Hematopoietic multipotent progenitor cell treated with erythropoietin and hydrocortisone succinate and interleukin-3 and kit ligand, for 4 days (in vitro differentiated cells): ENCODE results near the gene BRD9.
"Not testable (repeated sequence)": the region's sequence is repeated elsewhere in the genome, so short reads cannot be mapped to it uniquely, and the experiment has no call there.

Experiments used
- DNase-seq: peaks from one replicate; pipeline ENCODE4 v3.0.0-alpha.2; 2015

Gene BRD9

GRCh38 chr5:922436-923280 lies 30.1 kb upstream of the BRD9 start:
- no peak for DNase-seq

GRCh38 chr5:921456-922435 lies 29.1 kb upstream of the BRD9 start:
- no peak for DNase-seq

DNA sequence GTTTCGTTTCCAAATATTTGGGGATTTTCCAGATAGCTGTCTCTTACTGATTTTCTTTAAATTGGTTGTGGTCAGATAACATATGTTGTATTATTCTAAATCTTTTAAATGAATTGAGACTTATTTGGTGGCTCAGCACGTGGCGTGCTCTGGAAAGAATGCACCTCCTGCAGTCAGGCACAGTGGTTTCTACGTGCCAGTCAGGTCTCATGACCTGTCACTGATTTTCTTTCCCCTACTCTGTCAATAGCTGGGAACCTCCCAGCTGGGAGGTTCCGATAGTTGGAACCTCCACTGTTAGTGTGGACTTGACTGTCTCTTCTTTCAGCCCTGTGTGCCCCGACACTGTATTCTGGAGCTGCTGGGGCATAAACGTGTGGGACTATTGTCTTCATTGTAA lies 27.7 kb upstream of the BRD9 start:
- DNase-seq: no peak

- no peak for DNase-seq
Measured at GRCh38 chr5:919356-920000, 26.9 kb upstream of the BRD9 start.

DNA sequence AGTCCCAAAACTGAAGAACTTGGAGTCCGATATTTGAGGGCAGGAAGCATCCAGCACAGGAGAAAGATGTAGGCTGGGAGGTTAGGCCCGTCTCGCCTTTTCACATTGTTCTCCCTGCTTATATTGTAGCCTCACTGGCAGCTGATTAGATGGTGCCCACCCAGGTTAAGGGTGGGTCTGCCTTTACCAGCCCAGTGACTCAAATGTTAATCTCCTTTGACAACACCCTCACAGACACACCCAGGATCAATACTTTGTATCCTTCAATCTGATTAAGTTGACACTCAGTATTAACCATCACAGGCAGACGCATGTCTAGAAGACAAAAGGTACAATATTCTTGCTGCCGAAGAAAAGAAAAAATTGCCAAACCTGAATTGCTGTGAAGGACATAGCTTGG lies 26.1 kb upstream of the BRD9 start:
- not testable (repeated sequence) for DNase-seq

- DNase-seq: no peak
Measured at GRCh38 chr5:916441-917293, 24.1 kb upstream of the BRD9 start.

DNA sequence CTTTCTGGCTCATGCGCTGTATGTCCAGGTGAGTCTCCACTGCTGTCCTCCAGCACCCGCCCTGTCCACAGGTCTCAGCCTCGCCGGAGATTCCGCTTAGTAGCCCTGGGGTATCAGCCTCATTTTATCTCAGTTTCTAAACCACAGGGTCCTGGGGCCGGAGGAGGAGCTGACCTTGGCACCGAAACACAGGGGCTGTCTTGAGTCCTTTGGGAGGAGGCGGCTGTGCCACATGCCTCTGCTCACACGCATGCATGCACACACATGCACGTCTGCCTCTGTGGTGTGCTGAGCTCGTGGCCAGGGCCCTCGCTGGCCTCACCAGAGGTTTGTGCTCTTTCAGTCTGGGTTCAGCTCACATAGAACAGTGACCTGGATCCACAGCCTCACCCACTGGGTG lies 23.3 kb upstream of the BRD9 start:
- no peak for DNase-seq

GRCh38 chr5:915346-915745 lies 22.7 kb upstream of the BRD9 start:
- DNase-seq: not testable (repeated sequence)

GRCh38 chr5:914612-915011 lies 22.0 kb upstream of the BRD9 start:
- no peak for DNase-seq

DNA sequence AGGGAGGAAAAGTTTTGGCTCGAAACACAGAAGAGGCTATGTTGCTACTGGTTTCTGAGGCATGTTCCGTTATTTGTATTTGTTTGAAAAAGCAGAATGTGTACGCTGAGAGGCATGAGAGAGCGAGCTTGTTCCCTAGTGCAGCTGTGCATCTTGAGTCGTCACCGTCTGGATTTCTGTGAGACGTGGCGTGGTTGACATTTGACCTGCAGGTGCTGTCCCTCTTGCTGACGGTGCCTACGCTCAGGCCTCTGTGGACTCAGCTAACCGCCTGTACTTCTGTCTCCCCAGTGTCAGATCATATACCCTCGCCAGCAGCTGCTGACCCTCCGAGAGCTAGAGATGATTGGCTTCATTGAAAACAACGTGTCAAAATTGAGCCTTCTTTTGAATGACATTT lies 21.6 kb upstream of the BRD9 start:
- no peak for DNase-seq

DNA sequence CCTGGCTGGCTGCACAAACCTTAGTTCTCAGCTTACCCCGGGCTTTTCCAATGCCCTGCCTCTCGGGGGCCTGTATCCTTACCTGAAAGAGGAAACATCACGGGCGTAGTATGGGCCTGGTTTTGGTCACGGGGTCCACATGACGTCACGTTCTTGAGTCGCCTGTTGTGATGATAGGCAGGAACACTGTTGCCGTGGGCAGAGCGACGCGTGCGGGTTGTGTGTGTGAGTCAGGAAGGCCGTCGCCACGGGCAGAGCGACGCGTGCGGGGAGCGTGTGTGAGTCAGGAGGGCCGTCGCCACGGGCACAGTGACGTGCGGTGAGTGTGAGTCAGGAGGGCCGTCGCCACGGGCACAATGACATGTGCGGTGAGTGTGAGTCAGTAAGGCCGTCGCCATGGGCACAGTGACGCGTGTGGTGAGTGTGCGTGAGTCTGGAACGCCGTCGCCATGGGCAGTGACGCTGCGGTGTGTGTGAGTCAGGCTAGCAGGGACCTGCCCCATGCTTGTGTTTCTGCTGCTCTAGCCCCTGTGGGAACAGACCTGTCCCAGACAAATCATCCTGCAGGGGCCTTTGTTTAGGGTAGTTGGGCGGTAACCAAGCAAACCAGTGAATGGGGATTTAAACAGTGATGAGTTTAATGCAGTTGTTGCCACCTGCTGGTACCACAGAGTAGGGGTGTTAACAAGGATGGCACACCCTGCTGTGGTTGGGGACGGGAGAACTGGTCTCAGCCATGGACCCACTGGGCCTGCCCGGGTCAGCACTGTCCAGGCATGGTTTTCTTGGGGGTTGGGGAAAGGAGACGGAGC lies 19.9 kb upstream of the BRD9 start:
- DNase-seq: peak; percentile 47

DNA sequence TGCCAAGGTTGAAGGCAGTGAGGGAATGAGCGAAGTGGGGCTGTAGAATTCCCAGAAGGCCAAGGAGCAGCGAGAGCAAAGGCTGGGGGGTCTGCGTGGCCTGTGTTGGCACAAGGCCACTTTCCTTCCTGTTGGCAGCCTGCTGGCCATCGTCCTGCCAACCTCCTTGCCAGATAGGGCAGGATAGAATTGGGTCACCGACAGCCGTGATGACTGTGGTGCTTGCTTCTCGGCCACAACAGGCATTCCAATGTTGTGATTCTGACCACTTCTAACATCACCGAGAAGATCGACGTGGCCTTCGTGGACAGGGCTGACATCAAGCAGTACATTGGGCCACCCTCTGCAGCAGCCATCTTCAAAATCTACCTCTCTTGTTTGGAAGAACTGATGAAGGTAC lies 19.0 kb upstream of the BRD9 start:
- DNase-seq: no peak

GRCh38 chr5:910769-911160 lies 18.2 kb upstream of the BRD9 start:
- no peak for DNase-seq

GRCh38 chr5:909994-910768 lies 17.6 kb upstream of the BRD9 start:
- no peak for DNase-seq

- no peak for DNase-seq
Measured at GRCh38 chr5:909086-909485, 16.5 kb upstream of the BRD9 start.

DNA sequence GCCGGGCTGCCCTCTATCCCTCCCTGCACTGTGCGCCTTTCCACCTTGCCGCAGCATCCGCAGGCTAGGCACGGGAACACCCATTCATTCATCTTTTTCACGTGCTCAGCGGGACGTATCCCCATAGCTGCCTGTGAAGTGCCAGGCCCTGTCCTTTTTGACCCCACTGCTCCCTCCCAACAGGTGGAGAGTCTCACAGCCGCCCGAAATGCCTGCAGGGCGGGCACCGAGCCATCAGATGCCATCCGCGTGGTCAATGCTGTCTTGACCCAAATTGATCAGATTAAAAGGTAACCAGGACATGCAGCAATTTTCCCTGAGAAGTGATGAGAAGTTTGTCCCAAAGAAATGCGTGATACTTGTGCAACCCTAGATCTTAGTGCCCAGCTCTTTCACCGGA lies 15.6 kb upstream of the BRD9 start:
- DNase-seq: no peak

GRCh38 chr5:907366-907910 lies 14.8 kb upstream of the BRD9 start:
- DNase-seq: no peak

GRCh38 chr5:905139-905642 lies 12.6 kb upstream of the BRD9 start:
- DNase-seq: no peak

DNA sequence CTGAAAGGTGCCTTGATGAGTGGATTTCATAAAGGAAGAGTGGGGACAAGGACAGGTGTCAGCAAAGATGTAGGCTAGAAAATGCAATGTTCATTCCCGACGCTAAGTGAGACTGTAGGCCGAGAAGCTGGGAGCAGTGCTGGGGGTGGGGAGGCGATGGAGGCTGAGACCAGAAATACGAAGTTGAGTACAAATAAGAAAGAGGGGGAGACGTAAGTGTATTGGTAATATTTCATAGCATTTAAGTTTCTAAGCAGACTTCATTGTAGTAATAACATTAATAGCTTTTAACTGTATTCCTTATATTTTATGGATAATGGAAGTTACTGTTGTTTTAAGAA lies 11.1 kb upstream of the BRD9 start:
- DNase-seq: no peak
